ENCODE data around the gene LMO7.

GRCh38 chr13:75713852-75714251 lies 77.7 kb downstream of the LMO7 start:
- TF ChIP-seq CTCF (conservative IDR thresholded peaks at IDR 0.05; ENCODE audit: low read depth, low read length) (no peak), CEBPB (IDR thresholded peaks at IDR 0.05; ENCODE audit: low read depth, low read length) (no peak), MAFK (IDR thresholded peaks at IDR 0.05; ENCODE audit: low read depth, low read length) (no peak), BHLHE40 (IDR thresholded peaks at IDR 0.05; ENCODE audit: low read depth, low read length) (no peak), USF2 (IDR thresholded peaks at IDR 0.05; ENCODE audit: low read depth, low read length) (no peak), POLR2A (IDR thresholded peaks at IDR 0.05; ENCODE audit: low read depth, low read length) (no peak), SMC3 (IDR thresholded peaks at IDR 0.05; ENCODE audit: low read depth, low read length) (no peak), CHD1 (IDR thresholded peaks at IDR 0.05; ENCODE audit: low read depth, low read length) (no peak), MAZ (IDR thresholded peaks at IDR 0.05; ENCODE audit: borderline replicate concordance, low read depth, low read length) (no peak), ELK1 (IDR thresholded peaks at IDR 0.05; ENCODE audit: borderline replicate concordance, low read depth, low read length) (no peak), RAD21 (IDR thresholded peaks at IDR 0.05; ENCODE audit: low read length) (no peak), FOS (IDR thresholded peaks at IDR 0.05; ENCODE audit: low read depth, low read length) (no peak)
